Lung (tissue), 12 donors: ENCODE measurements around the gene GABRR3. TPM values are rescaled to one million over a fixed set of nuclear protein-coding genes. Genes with fewer than 3 reads are reported as not detected.

ENCODE experiments used
- ATAC-seq: fragments of 200-7000 bp; cut with Tn5 transposase; one replicate; pipeline ENCODE4 v1.9.1; 2020; ENCODE audit warnings: moderate number of reproducible peaks; ENCODE audit not compliant: insufficient read depth, low FRiP score
- DNase-seq, 3 donors: peaks; one replicate each; pipeline ENCODE4 v3.0.0-alpha.2; 2013 to 2017
- H3K27ac ChIP-seq, 2 donors: one replicate each; pipeline ENCODE4 v1.5.1; 2013; ENCODE audit warnings: mild to moderate bottlenecking in 2 of 2, moderate library complexity in 2 of 2, control low read depth in 1 of 2, inconsistent platforms in 1 of 2, low read depth in 1 of 2, low read length in 1 of 2
- H3K27me3 ChIP-seq, 3 donors: one replicate each; pipeline ENCODE4 v1.5.1; 2013; ENCODE audit warnings: low read length in 2 of 3; ENCODE audit not compliant: control insufficient read depth in 3 of 3, insufficient read depth in 3 of 3
- H3K36me3 ChIP-seq, 4 donors: one replicate each; pipeline ENCODE4 v1.5.1; 2013; ENCODE audit warnings: low read length in 4 of 4, mild to moderate bottlenecking in 1 of 4, moderate library complexity in 1 of 4; ENCODE audit not compliant: control insufficient read depth in 4 of 4, insufficient read depth in 4 of 4
- H3K4me1 ChIP-seq, 5 donors: one replicate each; pipeline ENCODE4 v1.5.1; 2013; ENCODE audit warnings: low read length in 5 of 5, mild to moderate bottlenecking in 2 of 5, moderate library complexity in 1 of 5; ENCODE audit not compliant: control insufficient read depth in 5 of 5, insufficient read depth in 5 of 5
- H3K4me3 ChIP-seq: one replicate; pipeline ENCODE4 v1.5.1; 2013; ENCODE audit warnings: mild to moderate bottlenecking, control low read depth, moderate library complexity
- H3K9ac ChIP-seq, 2 donors: one replicate each; pipeline ENCODE4 v1.5.1; 2013; ENCODE audit warnings: low read length in 2 of 2, control low read depth in 1 of 2; ENCODE audit not compliant: insufficient read depth in 1 of 2
- H3K9me3 ChIP-seq, 4 donors: one replicate each; pipeline ENCODE4 v1.5.1; 2013; ENCODE audit warnings: low read length in 3 of 4, mild to moderate bottlenecking in 1 of 4, moderate library complexity in 1 of 4; ENCODE audit not compliant: control insufficient read depth in 4 of 4, insufficient read depth in 3 of 4
- CTCF ChIP-seq: IDR thresholded peaks from 2 replicates; pipeline ENCODE4 v1.5.1; 2012; ENCODE audit warnings: mild to moderate bottlenecking; ENCODE audit errors: control extremely low read depth, extremely low read depth
- WGBS, 2 donors: extraction: QIAGEN DNeasy Blood & Tissue Kit; methylation state at CpG; one replicate each; pipeline ENCODE4 v1.1.7; 2013; 5-methylcytosine and 5-hydroxymethylcytosine counted together
- polyA plus RNA-seq, 2 donors: library from polyadenylated mRNA; stranded (reverse); fragments of 200-250 nt; gene quantifications; one replicate each; pipeline ENCODE4 v1.2.1, GENCODE V29; 2013
- total RNA-seq, 2 donors: library from RNA; depleted of rRNA in 1 of 2; stranded (reverse); fragments of >200 nt in 1 of 2; gene quantifications; one replicate each; pipeline ENCODE4 v1.2.1, GENCODE V29; 2014 to 2021
- donor health status: control.
- donor health status: control.
- donor health status: Bipolar disorder and iron deficiency.
- donor health status: healthy.
- donor health status: DM: yes; HTN: yes; CAD: no.

Gene GABRR3
- total and polyA plus RNA-seq, 4 donors, result 0.09 TPM; not detected in 3

GRCh38 chr3:97983933-97984491, 51.1 kb downstream of the GABRR3 start:
- H3K9ac ChIP-seq, result peak overlapping the region in 1 of 2 donors; percentile 23
- no peaks in the 10 kb centered on the region for H3K9me3 ChIP-seq
- no peak for TF ChIP-seq CTCF
- H3K27ac ChIP-seq, result no peak overlapping the region
- H3K4me3 ChIP-seq, result no peak overlapping the region
- no peaks in the 10 kb centered on the region for H3K36me3 ChIP-seq
- no peak for ATAC-seq
- 56 to 59% methylated on average over 2 of the region's 2 CpGs for whole genome bisulfite sequencing, 2 donors
- DNase-seq, result peak in 2 of 3 donors; percentile 65 to 75
- H3K4me1 ChIP-seq, result peaks cover 0 to 55% (median 6%) of the 10 kb centered on the region in 5 donors
- no peaks in the 10 kb centered on the region for H3K27me3 ChIP-seq

GRCh38 chr3:97981886-97982285, 53.2 kb downstream of the GABRR3 start:
- H3K36me3 ChIP-seq, result no peaks in the 10 kb centered on the region
- peaks cover 0 to 64% (median 10%) of the 10 kb centered on the region in 5 donors for H3K4me1 ChIP-seq
- no peaks in the 10 kb centered on the region for H3K9me3 ChIP-seq
- no peaks in the 10 kb centered on the region for H3K27me3 ChIP-seq
- H3K9ac ChIP-seq, result no peak overlapping the region
- no peak for TF ChIP-seq CTCF
- DNase-seq (peak in 1 of 3 donors; percentile 65), ATAC-seq (no peak)
- H3K27ac ChIP-seq, result no peak overlapping the region
- H3K4me3 ChIP-seq, result no peak overlapping the region
- WGBS, 2 donors, result 47 to 69% methylated on average over 3 of the region's 3 CpGs

- H3K9ac ChIP-seq, result no peak overlapping the region
These were observed 55.5 kb downstream of the GABRR3 start for GRCh38 chr3:97979610-97980009.

More at GRCh38 chr3:97979610-97980009, 55.5 kb downstream of the GABRR3 start:
- no peak overlapping the region for H3K4me3 ChIP-seq
- H3K27ac ChIP-seq, result no peak overlapping the region
- DNase-seq (peak in 1 of 3 donors; percentile 35), ATAC-seq (no peak)
- 86 to 90% methylated on average over 3 of the region's 3 CpGs for WGBS, 2 donors
- H3K4me1 ChIP-seq, result peaks cover 0 to 63% (median 10%) of the 10 kb centered on the region in 5 donors
- no peak for TF ChIP-seq CTCF
- no peaks in the 10 kb centered on the region for H3K27me3 ChIP-seq
- H3K36me3 ChIP-seq, result no peaks in the 10 kb centered on the region
- H3K9me3 ChIP-seq, result no peaks in the 10 kb centered on the region
